Measurements from ENCODE around the gene NF2. TPM values are rescaled to one million over a fixed set of nuclear protein-coding genes. Genes with fewer than 3 reads are reported as not detected.

NF2 gene
- total and polyA plus RNA-seq, 3 donors from 2014 or later, result 23.4 to 45.2 (median 32.5) TPM

DNA sequence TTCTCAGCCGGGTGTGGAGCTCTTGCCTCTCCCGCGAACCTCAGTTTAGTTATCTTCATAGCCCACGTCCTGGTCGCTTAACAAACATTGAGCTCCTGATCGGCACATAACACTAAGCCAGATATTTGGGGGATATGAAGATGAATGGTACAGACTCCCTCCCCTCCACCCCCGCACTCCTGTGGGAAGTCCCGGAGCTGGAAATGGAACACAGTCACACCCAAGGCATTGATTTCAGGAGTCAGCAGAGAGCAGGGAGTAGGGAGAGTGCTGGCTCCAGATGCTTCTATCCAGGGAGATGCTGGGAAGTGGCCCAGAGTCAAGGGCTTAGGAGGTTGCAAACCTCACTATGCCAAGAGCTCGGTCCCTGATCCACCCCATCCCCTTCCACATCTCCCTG lies 90.2 kb downstream of the NF2 start:
- WGBS, 2 donors, result 32 to 41% methylated on average over 9 of the region's 9 CpGs
- peak overlapping the region in 1 of 2 donors; percentile 14 for H3K27ac ChIP-seq
- H3K9me3 ChIP-seq, result no peaks in the 10 kb centered on the region
- no peaks in the 10 kb centered on the region for H3K36me3 ChIP-seq (ENCODE audit: low read depth, missing control alignments)
- H3K27me3 ChIP-seq, result no peaks in the 10 kb centered on the region
- DNase-seq, result peak; percentile 48
- no peak for TF ChIP-seq POLR2A (IDR thresholded peaks at IDR 0.05)
- TF ChIP-seq, protein P1, sequence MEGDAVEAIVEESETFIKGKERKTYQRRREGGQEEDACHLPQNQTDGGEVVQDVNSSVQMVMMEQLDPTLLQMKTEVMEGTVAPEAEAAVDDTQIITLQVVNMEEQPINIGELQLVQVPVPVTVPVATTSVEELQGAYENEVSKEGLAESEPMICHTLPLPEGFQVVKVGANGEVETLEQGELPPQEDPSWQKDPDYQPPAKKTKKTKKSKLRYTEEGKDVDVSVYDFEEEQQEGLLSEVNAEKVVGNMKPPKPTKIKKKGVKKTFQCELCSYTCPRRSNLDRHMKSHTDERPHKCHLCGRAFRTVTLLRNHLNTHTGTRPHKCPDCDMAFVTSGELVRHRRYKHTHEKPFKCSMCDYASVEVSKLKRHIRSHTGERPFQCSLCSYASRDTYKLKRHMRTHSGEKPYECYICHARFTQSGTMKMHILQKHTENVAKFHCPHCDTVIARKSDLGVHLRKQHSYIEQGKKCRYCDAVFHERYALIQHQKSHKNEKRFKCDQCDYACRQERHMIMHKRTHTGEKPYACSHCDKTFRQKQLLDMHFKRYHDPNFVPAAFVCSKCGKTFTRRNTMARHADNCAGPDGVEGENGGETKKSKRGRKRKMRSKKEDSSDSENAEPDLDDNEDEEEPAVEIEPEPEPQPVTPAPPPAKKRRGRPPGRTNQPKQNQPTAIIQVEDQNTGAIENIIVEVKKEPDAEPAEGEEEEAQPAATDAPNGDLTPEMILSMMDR (IDR thresholded peaks at IDR 0.05), result no peak
- intact Hi-C loops (cut with DNase I; ENCODE audit: low total_unique reads), result no loop called here
- H3K4me1 ChIP-seq, result peaks cover 18% of the 10 kb centered on the region
- H3K4me3 ChIP-seq, result no peak overlapping the region

DNA sequence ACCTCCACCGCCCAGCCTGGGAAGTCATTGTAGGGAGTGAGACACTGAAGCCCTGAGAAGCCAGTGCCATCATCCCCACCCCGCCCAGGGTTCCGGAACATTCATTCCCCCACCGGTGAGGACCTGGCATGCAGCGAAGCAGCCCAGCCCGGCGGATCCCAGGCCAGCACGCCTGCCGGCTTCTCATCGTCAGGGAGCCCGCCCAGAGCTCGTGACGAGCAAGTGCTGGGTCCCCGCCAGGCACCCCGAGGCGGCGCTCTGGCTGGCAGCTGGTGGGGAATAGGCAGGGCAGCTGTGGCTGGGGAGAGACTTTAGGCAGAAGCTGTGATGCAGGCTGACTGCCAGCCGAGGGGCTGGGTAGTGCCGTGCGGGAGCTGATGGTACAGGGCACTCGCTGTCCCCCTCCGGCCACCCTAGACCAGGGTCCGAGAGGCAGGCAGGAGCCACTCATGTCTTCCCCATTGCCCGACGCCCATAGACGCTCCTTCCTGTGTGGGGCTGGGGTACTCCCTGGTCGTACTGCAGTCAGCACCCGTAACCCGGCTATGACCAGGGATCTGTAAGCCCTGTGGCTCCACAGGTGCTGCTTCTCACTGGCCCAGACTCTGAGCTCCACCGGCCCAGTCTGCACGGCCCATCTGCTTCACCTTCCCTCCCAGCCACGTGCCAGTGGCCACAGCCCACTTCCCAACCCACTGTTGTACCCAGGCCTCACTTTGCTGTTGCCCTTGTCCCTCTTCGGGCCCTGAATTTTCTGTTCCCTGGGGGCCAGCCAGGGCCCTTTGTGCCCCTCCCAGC lies 91.9 kb downstream of the NF2 start:
- Histone ChIP-seq H3K9me3 (no peaks in the 10 kb centered on the region), H3K4me3 (no peak overlapping the region), H3K4me1 (peaks cover 18% of the 10 kb centered on the region), H3K36me3 (ENCODE audit: low read depth, missing control alignments) (no peaks in the 10 kb centered on the region), H3K27ac (no peak overlapping the region), H3K27me3 (no peaks in the 10 kb centered on the region)
- WGBS, 2 donors, result 89 to 93% methylated on average over 16 to 33 of the region's 33 CpGs
- DNase-seq, result no peak
- intact Hi-C loops (cut with DNase I; ENCODE audit: low total_unique reads), result no loop called here
- TF ChIP-seq POLR2A (IDR thresholded peaks at IDR 0.05), result no peak
- TF ChIP-seq, protein P1 (IDR thresholded peaks at IDR 0.05), result no peak

DNA sequence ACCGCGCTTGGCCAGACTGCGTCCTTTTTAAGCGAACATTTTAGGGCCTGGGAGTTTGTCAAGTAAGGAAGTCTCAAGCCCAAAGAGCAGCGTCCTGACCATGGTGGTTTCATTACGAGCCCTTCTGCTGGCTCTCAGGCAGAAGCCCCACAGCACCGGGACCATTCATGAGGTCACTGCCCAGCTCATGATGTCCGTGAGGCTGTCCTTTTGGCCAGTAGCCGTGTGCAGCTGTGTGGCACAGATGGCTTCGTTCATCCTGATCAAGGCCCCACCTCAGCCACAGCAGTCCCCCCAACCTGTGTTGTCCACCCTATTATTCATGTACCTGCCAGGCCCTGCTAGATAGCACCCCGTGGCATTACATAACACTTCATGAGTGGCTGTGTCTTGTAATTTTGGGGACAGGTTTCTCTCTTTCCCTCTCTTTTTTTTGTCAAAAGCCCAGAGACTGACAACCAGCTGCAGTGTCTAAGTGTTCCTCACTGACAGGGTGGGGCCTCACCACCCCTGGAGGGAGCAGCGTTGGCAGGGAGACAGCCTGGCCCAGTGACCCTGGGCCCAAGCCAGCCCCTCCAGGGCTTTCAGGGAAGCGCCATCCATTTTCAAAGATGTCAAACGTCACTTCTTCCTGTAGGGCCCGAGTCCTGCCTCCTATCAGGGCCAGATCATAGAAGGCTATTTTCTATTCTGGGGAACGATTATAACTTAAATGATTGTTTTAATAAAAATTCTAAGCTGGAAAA lies 94.6 kb downstream of the NF2 start:
- H3K4me1 ChIP-seq, result peaks cover 18% of the 10 kb centered on the region
- H3K4me3 ChIP-seq, result no peak overlapping the region
- WGBS, 2 donors, result 90 to 92% methylated on average over 16 of the region's 16 CpGs
- DNase-seq, result no peak
- intact Hi-C loops (cut with DNase I; ENCODE audit: low total_unique reads), result no loop called here
- TF ChIP-seq, protein P1 (IDR thresholded peaks at IDR 0.05), result no peak
- TF ChIP-seq POLR2A (IDR thresholded peaks at IDR 0.05), result no peak
- H3K36me3 ChIP-seq (ENCODE audit: low read depth, missing control alignments), result no peaks in the 10 kb centered on the region
- H3K27me3 ChIP-seq, result no peaks in the 10 kb centered on the region
- no peaks in the 10 kb centered on the region for H3K9me3 ChIP-seq
- no peak overlapping the region for H3K27ac ChIP-seq

DNA sequence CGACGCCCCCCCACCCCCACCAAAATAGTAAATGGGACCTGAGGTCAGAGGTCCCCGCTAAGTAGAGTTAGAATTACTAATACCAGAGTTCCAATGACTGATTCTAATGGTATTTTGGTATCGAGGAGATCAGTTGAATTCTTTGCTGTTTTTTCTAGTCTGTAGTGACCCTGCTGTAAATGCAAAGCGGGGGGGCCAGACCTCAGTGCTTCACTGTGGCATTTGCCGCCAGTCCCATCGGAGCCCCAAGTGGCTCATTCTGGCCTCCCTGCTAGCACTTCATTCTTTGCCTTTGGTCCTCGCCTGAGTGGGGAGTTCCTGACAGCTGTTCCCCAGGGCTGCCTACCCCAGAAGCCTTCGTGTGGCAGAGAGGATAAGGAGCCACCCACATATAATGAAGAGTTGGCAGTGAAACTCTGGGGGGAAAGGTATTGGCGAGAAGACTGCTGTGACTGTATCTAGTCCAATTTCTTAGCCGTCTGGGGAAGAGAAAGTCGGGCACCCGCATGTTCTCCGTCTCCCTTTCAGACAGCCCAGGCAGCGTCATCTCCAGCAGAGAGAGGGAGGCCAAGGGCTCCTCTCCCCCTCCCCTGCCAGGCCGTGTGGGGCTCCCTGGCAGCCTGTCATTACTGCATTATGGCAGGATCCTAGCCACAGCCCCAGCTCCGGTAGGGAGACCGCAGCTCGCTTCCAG lies 96.9 kb downstream of the NF2 start:
- DNase-seq, result no peak
- Histone ChIP-seq H3K27me3 (no peaks in the 10 kb centered on the region), H3K27ac (no peak overlapping the region), H3K9me3 (no peaks in the 10 kb centered on the region), H3K36me3 (ENCODE audit: low read depth, missing control alignments) (no peaks in the 10 kb centered on the region), H3K4me3 (no peak overlapping the region), H3K4me1 (peaks cover 6% of the 10 kb centered on the region)
- intact Hi-C loops (cut with DNase I; ENCODE audit: low total_unique reads), result loop anchor here (10.0 kb wide), 1 partner anchor 564 kb away; the partner anchor contains the start of gene OSM
- no peak for TF ChIP-seq POLR2A (IDR thresholded peaks at IDR 0.05)
- TF ChIP-seq, protein P1 (IDR thresholded peaks at IDR 0.05), result no peak
- 83 to 85% methylated on average over 18 to 19 of the region's 19 CpGs for WGBS, 2 donors

Measured in testis (tissue), 3 donors.